Bone marrow (tissue), 2 donors: ENCODE measurements around the gene SEL1L3.

Source experiments
- DNase-seq, 2 donors: peaks; one replicate each; lab custom pipeline; 2025; lab: John Stamatoyannopoulos, UW

The SEL1L3 gene

GRCh38 chr4:25847329-25847728 is 15.5 kb downstream of the SEL1L3 start:
- DNase-seq: no peak

DNA sequence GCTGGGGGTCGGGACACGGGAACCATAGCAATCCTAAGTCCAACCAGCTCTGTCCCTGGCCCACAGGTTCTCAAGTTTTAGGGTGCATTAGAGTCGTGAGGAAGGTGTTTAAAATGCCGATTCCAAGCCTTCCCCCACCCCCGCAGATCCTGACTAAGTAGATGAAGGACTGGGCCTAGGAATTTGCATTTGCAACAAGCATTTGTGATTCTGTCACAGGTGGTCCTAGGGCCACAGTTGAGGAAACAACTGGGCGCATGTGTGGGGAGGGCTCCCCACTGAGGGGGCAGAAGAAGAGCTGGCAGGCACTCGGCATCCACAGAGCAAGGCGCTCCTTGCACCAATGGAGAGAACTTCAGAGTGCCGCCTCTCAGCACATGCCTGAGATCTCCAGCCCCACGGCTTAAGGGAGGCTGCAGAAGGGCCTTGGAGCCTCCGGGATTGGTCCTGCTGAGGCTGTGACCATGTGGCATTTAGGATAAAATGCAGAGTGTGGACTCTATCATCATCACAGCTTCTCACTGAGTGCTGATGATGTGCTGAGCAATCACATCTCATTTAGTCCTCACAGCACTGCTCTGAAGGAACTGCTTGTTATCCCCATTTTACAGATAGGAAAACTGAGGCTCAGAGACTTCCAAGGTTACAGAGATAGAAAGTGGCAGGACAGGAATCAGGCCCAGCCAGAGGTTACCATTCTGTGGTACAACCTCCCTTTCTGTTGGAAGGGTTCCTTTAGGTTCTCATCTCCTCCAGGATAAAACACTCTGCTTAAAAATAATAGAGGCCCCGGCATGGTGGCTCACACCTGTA is 16.7 kb downstream of the SEL1L3 start:
- no peak for DNase-seq

DNA sequence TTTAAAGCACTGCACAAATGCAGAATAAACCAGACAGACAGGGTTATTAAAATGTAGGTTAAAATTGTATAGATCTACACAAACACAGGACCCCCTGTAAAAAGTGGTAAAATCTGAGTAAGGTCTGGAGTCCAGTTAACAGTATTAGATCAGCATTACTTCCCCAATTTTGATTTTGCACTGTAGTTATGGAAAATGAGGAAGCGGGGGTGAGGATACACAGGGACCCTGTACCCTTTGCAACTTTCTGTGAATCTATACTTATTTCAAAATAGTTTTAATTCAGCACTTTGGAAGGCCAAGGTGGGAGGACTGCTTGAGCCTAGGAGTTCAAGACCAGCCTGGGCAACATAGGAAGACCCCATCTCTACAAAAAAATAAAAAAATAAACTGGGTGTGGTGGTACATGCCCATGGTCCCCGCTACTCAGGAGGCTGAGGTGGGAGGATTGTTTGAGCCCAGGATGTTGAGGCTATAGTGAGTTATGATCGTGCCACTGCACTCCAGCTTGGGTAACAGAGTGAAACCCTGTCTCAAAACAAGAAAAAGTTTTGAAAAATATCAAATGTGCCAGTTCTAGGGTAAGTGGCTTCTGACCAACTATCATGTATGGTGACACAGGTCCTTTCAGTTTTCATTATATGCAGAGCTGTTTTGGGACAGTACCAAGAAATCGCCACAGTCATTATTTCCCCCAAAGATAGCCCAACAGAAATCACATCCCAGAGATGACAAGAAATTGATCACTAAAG is 17.7 kb downstream of the SEL1L3 start:
- DNase-seq: peak in 1 of 2 donors; percentile 6

DNA sequence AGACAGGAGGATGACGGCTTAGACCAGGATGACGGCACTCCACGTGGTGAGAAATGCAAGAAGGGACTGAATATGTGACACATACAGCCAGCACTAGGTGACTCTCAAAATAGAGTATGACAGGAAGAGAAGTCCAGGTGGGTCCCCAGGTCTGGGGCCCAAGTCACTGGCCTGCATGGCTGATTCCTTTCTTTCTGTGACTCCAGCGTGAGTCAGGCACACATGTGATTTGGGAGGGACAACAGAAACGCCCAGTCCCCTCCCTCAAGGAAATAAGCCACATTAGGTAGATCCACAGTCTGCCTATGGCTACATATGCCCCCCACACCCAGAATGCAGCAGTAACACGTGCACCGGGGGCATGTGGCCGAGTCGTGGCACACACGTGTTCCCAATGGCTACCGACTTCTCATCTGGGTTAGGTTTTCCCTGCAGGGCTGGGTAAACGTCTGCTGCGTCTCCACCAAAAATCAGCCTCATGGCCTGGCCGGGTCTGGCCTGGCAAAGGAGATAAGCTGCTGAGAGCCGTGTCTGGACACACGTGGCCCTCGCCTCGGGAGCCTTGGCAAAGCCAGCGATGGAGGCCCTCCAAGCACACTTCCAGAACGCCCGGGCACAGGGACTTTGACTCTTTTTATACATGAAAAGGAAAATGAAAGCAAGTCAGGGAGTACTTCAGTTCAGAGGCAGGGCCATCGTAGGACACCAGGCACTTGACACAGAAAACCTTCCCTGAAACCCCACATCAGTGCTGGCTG is 19.3 kb downstream of the SEL1L3 start:
- peak in 1 of 2 donors; percentile 17 for DNase-seq

- peak in 1 of 2 donors; percentile 17 for DNase-seq
These were observed 20.5 kb downstream of the SEL1L3 start for GRCh38 chr4:25842229-25842845.

GRCh38 chr4:25839687-25840086 is 23.1 kb downstream of the SEL1L3 start:
- no peak for DNase-seq

DNA sequence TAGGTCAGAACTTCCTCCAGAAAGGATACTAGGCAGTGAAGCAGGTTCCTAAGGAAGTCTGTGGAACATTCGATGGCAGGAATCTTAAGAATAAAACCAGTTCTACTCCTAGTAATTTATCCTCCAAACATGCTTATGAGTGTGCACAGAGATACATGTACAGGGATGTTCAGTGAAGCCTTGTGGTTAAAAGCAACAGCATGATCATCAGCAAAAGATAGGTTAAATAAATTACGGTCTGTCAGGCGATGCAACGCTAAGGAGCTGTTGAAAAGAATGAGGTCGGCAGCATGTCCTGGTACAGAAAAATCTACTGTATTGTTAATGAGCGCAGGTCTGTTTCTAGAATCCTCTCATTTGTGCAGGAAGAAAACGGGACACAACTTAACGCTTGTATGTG is 23.6 kb downstream of the SEL1L3 start:
- no peak for DNase-seq

DNA sequence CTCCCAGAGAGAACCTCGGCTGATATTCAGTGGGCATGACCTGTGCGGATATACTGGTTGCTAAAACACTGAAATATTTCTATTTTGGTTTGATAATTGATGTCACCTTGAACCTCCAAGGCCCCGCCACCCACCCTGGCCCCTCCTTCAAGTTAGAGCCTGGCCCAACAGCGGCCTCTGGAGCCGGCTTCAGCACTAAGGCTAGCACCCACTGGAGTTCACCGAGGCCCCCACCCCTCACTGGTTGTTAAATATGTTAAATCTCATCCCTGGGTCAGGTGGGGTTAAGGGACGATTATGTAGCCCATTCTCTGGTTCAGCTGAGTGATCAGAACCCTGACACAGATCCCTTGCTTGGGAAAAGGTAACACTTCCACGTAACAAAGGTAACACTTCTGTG is 24.3 kb downstream of the SEL1L3 start:
- DNase-seq: no peak

DNA sequence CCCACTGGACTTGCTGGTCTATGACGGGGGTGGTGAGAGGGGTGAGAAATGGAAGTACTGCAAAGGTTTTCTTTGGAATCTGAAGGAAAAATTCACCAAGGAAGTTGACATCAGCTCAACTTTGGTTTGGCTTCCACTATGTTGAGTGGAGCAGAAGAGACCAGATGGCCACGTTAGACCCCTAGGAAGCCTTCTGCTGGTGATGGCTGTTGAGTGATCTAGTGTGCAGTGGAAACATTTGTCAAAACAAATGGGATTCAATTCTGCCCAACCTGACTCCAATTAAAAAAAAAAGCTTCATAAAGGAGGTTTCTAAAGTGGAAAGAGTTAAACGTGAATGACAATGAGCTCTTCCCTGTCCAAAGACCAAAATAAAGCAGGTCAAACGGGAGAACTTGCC is 25.7 kb downstream of the SEL1L3 start:
- no peak for DNase-seq

DNA sequence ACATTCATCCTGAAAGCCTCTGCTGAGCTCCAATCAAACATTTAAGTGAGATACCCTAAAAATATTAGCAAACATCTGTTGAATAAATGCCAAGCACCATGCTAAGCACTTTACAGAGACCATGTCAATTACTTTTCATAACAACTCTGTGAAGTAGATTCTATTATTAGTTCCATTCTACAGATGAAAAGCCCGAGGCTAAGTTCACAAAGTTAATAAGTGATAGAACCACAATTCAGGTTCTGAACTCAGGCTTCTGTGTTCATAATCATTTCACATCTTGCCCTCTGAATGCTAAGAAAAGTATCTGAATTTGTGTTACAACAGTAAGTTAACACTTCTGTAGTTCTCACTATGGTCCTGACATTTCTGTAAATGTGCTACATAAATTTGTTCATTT is 27.4 kb downstream of the SEL1L3 start:
- no peak for DNase-seq

GRCh38 chr4:25834411-25835107 is 28.2 kb downstream of the SEL1L3 start:
- no peak for DNase-seq

- DNase-seq: no peak
These were observed 32.2 kb downstream of the SEL1L3 start for GRCh38 chr4:25830548-25830947.

DNA sequence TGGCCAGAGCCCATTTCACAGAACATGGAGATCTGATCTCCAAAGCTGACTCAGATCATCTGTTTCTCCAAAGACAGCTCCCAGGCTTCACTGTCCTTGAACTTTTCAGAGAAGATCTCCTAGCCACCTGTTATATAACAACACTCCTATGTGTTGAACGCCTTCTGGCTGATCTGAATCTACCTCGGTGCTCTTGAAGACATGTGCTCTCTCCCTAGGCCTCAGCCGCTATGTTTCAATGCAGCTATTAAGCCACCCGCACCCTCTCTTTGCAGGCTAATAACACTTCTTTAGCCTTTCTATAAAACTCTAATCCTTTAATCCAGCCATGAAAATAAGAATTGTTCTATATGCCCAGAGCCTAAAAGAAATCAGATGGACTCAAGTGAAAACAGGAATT is 34.9 kb downstream of the SEL1L3 start:
- no peak for DNase-seq

GRCh38 chr4:25827373-25827772 is 35.4 kb downstream of the SEL1L3 start:
- DNase-seq: no peak

GRCh38 chr4:25826074-25826752 is 36.6 kb downstream of the SEL1L3 start:
- no peak for DNase-seq

DNA sequence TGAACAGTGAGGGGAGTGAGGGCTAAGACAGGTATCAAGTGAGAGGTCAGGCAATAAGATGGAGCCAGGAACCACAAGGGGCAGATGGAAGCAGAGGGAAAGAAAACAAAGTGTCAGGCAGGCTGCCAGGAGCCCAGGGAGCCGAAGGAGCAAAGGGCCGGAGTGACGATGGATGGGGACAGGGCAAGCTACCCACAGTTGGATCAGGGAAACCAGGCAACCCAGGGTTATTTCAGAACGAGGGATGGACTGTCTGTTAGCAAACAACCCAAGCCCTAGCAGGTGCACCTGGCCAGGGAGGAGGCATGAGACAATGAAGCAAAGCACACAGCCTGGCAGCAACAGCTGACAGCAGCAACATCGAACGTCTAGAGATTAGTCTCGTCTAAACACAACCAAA is 39.2 kb downstream of the SEL1L3 start:
- DNase-seq: no peak

DNA sequence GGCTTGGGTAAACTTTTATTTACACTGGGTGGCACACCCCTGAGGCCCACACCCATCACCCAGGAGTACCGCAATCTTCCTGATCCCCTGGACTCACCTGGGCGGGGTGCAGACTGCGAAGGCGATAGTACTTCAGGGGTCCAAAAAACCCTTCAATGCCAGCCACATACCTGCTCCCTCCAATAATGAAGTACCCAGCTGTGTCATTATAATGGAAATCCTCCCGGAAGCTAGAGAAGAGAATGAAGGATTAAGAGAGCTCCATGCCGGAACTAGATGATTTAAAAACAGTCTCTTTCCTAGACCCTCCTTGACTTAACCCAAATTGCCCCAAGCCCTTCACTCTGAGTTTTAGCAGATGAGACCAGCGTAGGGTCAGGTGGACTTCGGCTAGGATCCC is 40.9 kb downstream of the SEL1L3 start:
- DNase-seq: no peak

- DNase-seq: no peak
These were observed 41.5 kb downstream of the SEL1L3 start for GRCh38 chr4:25821267-25821666.

DNA sequence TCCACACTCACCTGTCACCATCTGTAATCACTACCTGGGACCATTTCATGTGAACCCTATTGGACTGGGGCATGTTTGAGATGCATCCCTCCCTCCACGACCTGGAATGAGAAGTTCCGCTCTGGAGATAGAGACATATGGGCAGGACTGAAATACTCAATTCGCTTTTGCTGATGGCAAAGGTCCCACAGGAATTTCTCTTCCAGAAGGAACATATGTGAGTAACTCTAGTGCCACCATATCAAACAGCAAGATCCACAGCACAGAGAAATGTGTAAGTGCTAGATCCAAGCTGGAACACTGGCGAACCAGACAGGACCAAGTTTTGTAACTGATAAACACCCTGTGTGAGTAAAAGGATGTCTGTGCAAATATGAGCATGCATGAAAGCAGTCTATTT is 43.9 kb downstream of the SEL1L3 start:
- DNase-seq: no peak

GRCh38 chr4:25818371-25818871 is 44.4 kb downstream of the SEL1L3 start:
- no peak for DNase-seq
